ENCODE measurements around the gene PITX3.
A peak's percentile ranks its signal among the peaks of the same experiment; 100 is the strongest.
"Not testable (repeated sequence)": the region's sequence is repeated elsewhere in the genome, so short reads cannot be mapped to it uniquely, and the experiment has no call there.

Gene PITX3

GRCh38 chr10:102261842-102262241 is 20.5 kb upstream of the PITX3 start:
- H3K4me3 ChIP-seq (replicated peaks; ENCODE audit: low read depth, low read length): no peak overlapping the region
- no peak for DNase-seq (ENCODE audit: low read depth)
- TF ChIP-seq, protein P1, sequence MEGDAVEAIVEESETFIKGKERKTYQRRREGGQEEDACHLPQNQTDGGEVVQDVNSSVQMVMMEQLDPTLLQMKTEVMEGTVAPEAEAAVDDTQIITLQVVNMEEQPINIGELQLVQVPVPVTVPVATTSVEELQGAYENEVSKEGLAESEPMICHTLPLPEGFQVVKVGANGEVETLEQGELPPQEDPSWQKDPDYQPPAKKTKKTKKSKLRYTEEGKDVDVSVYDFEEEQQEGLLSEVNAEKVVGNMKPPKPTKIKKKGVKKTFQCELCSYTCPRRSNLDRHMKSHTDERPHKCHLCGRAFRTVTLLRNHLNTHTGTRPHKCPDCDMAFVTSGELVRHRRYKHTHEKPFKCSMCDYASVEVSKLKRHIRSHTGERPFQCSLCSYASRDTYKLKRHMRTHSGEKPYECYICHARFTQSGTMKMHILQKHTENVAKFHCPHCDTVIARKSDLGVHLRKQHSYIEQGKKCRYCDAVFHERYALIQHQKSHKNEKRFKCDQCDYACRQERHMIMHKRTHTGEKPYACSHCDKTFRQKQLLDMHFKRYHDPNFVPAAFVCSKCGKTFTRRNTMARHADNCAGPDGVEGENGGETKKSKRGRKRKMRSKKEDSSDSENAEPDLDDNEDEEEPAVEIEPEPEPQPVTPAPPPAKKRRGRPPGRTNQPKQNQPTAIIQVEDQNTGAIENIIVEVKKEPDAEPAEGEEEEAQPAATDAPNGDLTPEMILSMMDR (IDR thresholded peaks at IDR 0.05; ENCODE audit: low read length, missing control alignments): no peak

GRCh38 chr10:102261196-102261595 is 19.9 kb upstream of the PITX3 start:
- no peak for DNase-seq (ENCODE audit: low read depth)
- no peak overlapping the region for H3K4me3 ChIP-seq (replicated peaks; ENCODE audit: low read depth, low read length)
- TF ChIP-seq, protein P1 (IDR thresholded peaks at IDR 0.05; ENCODE audit: low read length, missing control alignments): no peak

DNA sequence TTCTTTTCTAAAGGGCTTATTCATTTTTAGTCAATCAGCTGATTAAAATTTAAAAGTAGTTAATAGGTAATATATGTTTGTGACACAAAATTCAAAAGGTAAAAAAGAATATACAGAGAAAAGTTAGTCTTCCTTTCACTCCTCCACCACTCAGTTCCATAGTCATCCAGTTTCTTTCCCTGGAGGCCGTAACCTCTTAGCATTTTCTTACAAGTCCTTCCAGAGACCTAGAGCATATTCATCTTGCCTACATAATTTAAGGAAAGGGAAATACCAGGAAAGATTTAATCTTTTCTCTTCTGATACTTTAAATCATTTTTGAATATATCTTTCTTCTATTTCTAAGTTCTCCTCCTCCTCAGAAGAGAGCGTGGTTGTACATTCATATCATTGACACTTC is 14.1 kb upstream of the PITX3 start:
- TF ChIP-seq, protein P1 (IDR thresholded peaks at IDR 0.05; ENCODE audit: low read length, missing control alignments): no peak
- H3K4me3 ChIP-seq (replicated peaks; ENCODE audit: low read depth, low read length): no peak overlapping the region
- no peak for DNase-seq (ENCODE audit: low read depth)

DNA sequence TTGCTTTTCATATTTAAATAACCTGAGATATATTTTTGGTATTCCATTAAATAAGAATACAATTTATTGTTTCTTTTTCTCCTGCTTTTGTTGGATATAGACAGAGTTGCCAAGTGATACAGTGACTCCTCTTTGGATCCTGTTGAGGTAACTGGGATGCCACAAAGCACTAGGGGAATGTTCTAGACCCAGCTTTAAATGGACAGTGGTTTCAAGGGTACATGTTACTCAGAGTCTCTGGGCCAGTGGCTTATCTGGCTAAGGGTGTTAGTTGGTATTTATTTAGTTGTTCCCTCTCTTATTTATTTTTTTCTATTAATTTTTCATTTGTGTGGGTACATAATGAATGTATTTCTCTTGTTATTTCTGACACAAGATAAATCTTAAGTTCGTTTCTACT is 13.1 kb upstream of the PITX3 start:
- H3K4me3 ChIP-seq (replicated peaks; ENCODE audit: low read depth, low read length): no peak overlapping the region
- TF ChIP-seq, protein P1 (IDR thresholded peaks at IDR 0.05; ENCODE audit: low read length, missing control alignments): no peak
- DNase-seq (ENCODE audit: low read depth): no peak

GRCh38 chr10:102252508-102252907 is 11.2 kb upstream of the PITX3 start:
- H3K4me3 ChIP-seq (replicated peaks; ENCODE audit: low read depth, low read length): not testable (repeated sequence)
- DNase-seq (ENCODE audit: low read depth): peak; percentile 49

DNA sequence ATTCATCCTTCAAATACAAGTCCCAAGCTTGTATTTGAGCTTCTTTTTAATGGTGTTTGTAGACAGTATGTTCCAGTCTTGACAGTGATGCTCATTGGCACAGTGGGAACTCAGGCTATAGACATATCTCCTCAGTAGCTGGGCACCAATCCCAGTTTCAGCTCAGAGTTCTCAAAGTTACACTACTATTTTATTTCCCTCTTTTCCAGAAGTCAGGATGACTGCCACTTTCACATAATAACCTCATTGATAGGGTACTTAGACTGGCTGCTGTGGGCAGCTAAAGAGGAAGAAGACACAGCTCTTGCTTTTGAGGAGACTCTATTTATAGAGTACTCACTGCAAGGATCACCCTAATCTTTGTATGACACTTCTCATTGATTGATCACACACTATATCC is 6.4 kb upstream of the PITX3 start:
- DNase-seq (ENCODE audit: low read depth): no peak
- TF ChIP-seq, protein P1 (IDR thresholded peaks at IDR 0.05; ENCODE audit: low read length, missing control alignments): no peak
- no peak overlapping the region for H3K4me3 ChIP-seq (replicated peaks; ENCODE audit: low read depth, low read length)

DNA sequence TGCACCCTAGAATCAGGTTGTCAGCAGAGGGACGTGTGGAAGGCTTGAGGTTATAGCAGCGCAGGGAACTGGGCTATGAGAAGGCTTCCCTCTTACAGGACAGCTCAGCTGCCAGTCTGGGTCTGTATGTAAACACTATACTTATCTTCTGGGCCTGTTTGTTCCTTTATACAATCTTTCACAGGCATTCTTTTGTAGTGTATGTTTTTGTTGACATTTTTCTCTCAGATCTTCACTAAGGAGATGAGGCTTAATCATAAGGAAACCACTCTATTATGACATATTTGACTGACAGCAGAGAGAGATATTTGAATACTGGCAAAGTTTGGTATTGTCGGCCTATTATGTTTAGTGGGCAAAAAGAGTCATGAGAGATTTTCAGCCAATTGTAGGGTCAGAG is 4.9 kb upstream of the PITX3 start:
- TF ChIP-seq, protein P1 (IDR thresholded peaks at IDR 0.05; ENCODE audit: low read length, missing control alignments): no peak
- peak overlapping the region; percentile 99 for H3K4me3 ChIP-seq (replicated peaks; ENCODE audit: low read depth, low read length)
- peak; percentile 33 for DNase-seq (ENCODE audit: low read depth)

- no peak for DNase-seq (ENCODE audit: low read depth)
- peak overlapping the region; percentile 99 for H3K4me3 ChIP-seq (replicated peaks; ENCODE audit: low read depth, low read length)
- TF ChIP-seq, protein P1 (IDR thresholded peaks at IDR 0.05; ENCODE audit: low read length, missing control alignments): no peak
Observed at GRCh38 chr10:102245932-102246251, 4.6 kb upstream of the PITX3 start.
